H1 (cell line): ENCODE measurements around the gene NAT8L. TPM values are rescaled to one million over a fixed set of nuclear protein-coding genes. Genes with fewer than 3 reads are reported as not detected.

Source experiments
- CTCF ChIA-PET: fragments of 300-600 bp; sonication (Branson Sonifier 250); formaldehyde crosslinking; loops from one replicate; lab custom pipeline; 2021; ENCODE audit not compliant: partially characterized antibody; lab: Charles Lee
- POLR2A ChIA-PET: fragments of 300-600 bp; sonication (Branson Sonifier 250); formaldehyde crosslinking; loops from one replicate; lab custom pipeline; 2021; ENCODE audit warnings: inconsistent platforms; ENCODE audit not compliant: partially characterized antibody; lab: Charles Lee
- DNase-seq, 2 experiments: peaks; one replicate each; pipeline versions ENCODE4 v3.0.0 to v3.0.0-alpha.2; 2010 to 2022; ENCODE audit warnings: low spot score in 2 of 2, low read depth in 1 of 2, mixed read lengths in 1 of 2
- FAIRE-seq: peaks from 2 replicates; lab custom pipeline; 2011; peaks lifted over from hg19 to GRCh38; lab: Jason Lieb, UNC
- H2AFZ ChIP-seq: 2 replicates; pipeline ENCODE4 v1.8.1; 2012; ENCODE audit warnings: low read length, inconsistent platforms
- H2AK5ac ChIP-seq: 2 replicates; pipeline ENCODE4 v1.6.1; 2013; ENCODE audit warnings: low read depth, low read length
- H2BK120ac ChIP-seq: replicated peaks from 2 replicates; pipeline ENCODE3; 2013; ENCODE audit warnings: low read depth, low read length, inconsistent platforms
- H2BK12ac ChIP-seq: 2 replicates; pipeline ENCODE4 v1.6.1; 2013; ENCODE audit warnings: low read depth, low read length
- H2BK15ac ChIP-seq: 2 replicates; pipeline ENCODE4 v1.6.1; 2013; ENCODE audit warnings: low read length
- H2BK20ac ChIP-seq: 2 replicates; pipeline ENCODE4 v1.6.1; 2013; ENCODE audit warnings: low read length
- H2BK5ac ChIP-seq: 2 replicates; pipeline ENCODE4 v1.6.1; 2013; ENCODE audit warnings: low read depth, low read length
- H3K14ac ChIP-seq: 2 replicates; pipeline ENCODE4 v1.6.1; 2013; ENCODE audit warnings: inconsistent platforms; ENCODE audit not compliant: insufficient read length
- H3K18ac ChIP-seq: 2 replicates; pipeline ENCODE4 v1.6.1; 2013; ENCODE audit warnings: low read length; ENCODE audit errors: extremely low read depth
- H3K23ac ChIP-seq: 2 replicates; pipeline ENCODE4 v1.6.1; 2013; ENCODE audit warnings: inconsistent platforms; ENCODE audit not compliant: insufficient read length
- H3K23me2 ChIP-seq: 2 replicates; pipeline ENCODE4 v1.6.1; 2013; ENCODE audit warnings: low read depth, low read length
- H3K27ac ChIP-seq: 2 replicates; pipeline ENCODE4 v1.6.1; 2011; ENCODE audit warnings: low read depth, low read length, inconsistent platforms
- H3K27me3 ChIP-seq, 4 experiments: replicated peaks in 1 of 4; 1 replicate in 1 of 4; 2 replicates in 3 of 4; pipeline versions ENCODE4 v1.6.1 to v1.8.1; 2011 to 2013; ENCODE audit warnings: low read length in 3 of 4, mild to moderate bottlenecking in 3 of 4, inconsistent platforms in 2 of 4, mixed read lengths in 2 of 4, moderate library complexity in 1 of 4; ENCODE audit not compliant: control insufficient read depth in 3 of 4, insufficient read depth in 3 of 4; ENCODE audit errors: extremely low read depth in 1 of 4
- H3K36me3 ChIP-seq, 4 experiments: 2 replicates each; pipeline versions ENCODE4 v1.6.1 to v1.8.1; 2011 to 2013; ENCODE audit warnings: mild to moderate bottlenecking in 4 of 4, low read length in 3 of 4, moderate library complexity in 2 of 4, control low read depth in 1 of 4, inconsistent platforms in 1 of 4; ENCODE audit not compliant: insufficient read depth in 4 of 4, control insufficient read depth in 2 of 4
- H3K4ac ChIP-seq: replicated peaks from 2 replicates; pipeline ENCODE3; 2013; ENCODE audit warnings: low read length, low read depth, mixed read lengths, inconsistent platforms; ENCODE audit not compliant: insufficient read length
- H3K4me1 ChIP-seq, 4 experiments: replicated peaks in 1 of 4; 1 replicate in 1 of 4; 2 replicates in 3 of 4; pipeline versions ENCODE4 v1.6.1 to v1.8.1; 2011 to 2013; ENCODE audit warnings: low read length in 3 of 4, inconsistent platforms in 2 of 4, mixed read lengths in 1 of 4; ENCODE audit not compliant: insufficient read depth in 4 of 4, control insufficient read depth in 3 of 4
- H3K4me2 ChIP-seq, 2 experiments: 2 replicates each; pipeline versions ENCODE4 v1.6.1 to v1.8.1; 2011 to 2013; ENCODE audit warnings: low read depth in 2 of 2, low read length in 2 of 2, control low read depth in 1 of 2, inconsistent platforms in 1 of 2, mild to moderate bottlenecking in 1 of 2; ENCODE audit not compliant: insufficient read depth in 1 of 2
- H3K4me3 ChIP-seq, 4 experiments: fragments of 200-600, 300-600 bp in 1 of 4; sonication (generic), shearing (Covaris generic), sonication (Bioruptor Twin) in 1 of 4; 2 replicates each; pipeline versions ENCODE4 v1.5.1 to v1.8.1; 2011 to 2016; ENCODE audit warnings: low read length in 4 of 4, low read depth in 3 of 4, control low read depth in 2 of 4, inconsistent platforms in 2 of 4, mild to moderate bottlenecking in 2 of 4, mixed read lengths in 1 of 4, moderate library complexity in 1 of 4; ENCODE audit not compliant: insufficient read depth in 2 of 4; ENCODE audit errors: extremely low read depth in 1 of 4
- H3K56ac ChIP-seq: replicated peaks from 2 replicates; pipeline ENCODE3; 2013; ENCODE audit warnings: low read depth, mild to moderate bottlenecking, mixed read lengths, low read length, inconsistent platforms; ENCODE audit not compliant: insufficient read length
- H3K79me1 ChIP-seq: 2 replicates; pipeline ENCODE4 v1.6.1; 2013; ENCODE audit warnings: low read depth, low read length, control low read depth
- H3K79me2 ChIP-seq, 2 experiments: 2 replicates each; pipeline versions ENCODE4 v1.6.1 to v1.8.1; 2012 to 2013; ENCODE audit warnings: low read length in 2 of 2, mild to moderate bottlenecking in 2 of 2, inconsistent platforms in 1 of 2; ENCODE audit not compliant: insufficient read depth in 2 of 2, control insufficient read depth in 1 of 2
- H3K9ac ChIP-seq, 4 experiments: replicated peaks in 1 of 4; 1 replicate in 1 of 4; 2 replicates in 3 of 4; pipeline versions ENCODE4 v1.6.1 to v1.8.1; 2011 to 2013; ENCODE audit warnings: low read depth in 3 of 4, low read length in 3 of 4, control low read depth in 2 of 4, mild to moderate bottlenecking in 2 of 4, moderate library complexity in 2 of 4, inconsistent platforms in 1 of 4; ENCODE audit errors: extremely low read depth in 1 of 4
- H3K9me3 ChIP-seq, 2 experiments: 2 replicates each; pipeline versions ENCODE4 v1.6.1 to v1.8.1; 2012 to 2013; ENCODE audit warnings: mild to moderate bottlenecking in 2 of 2, moderate library complexity in 2 of 2, control low read depth in 1 of 2, inconsistent platforms in 1 of 2, low read depth in 1 of 2, low read length in 1 of 2, mixed read lengths in 1 of 2; ENCODE audit not compliant: insufficient read depth in 2 of 2
- H4K20me1 ChIP-seq, 2 experiments: replicated peaks in 1 of 2; 2 replicates each; pipeline versions ENCODE3 to v1.8.1; 2011 to 2013; ENCODE audit warnings: inconsistent platforms in 2 of 2, low read length in 2 of 2, mild to moderate bottlenecking in 1 of 2; ENCODE audit not compliant: insufficient read depth in 2 of 2, control insufficient read depth in 1 of 2
- H4K5ac ChIP-seq: 2 replicates; pipeline ENCODE4 v1.6.1; 2013; ENCODE audit warnings: low read length, low read depth, mixed read lengths, inconsistent platforms; ENCODE audit not compliant: insufficient read length
- H4K8ac ChIP-seq: 2 replicates; pipeline ENCODE4 v1.8.0; 2013; ENCODE audit warnings: mild to moderate bottlenecking, moderate library complexity, low read length, inconsistent platforms; ENCODE audit not compliant: insufficient read depth; ENCODE audit errors: extremely low read depth
- H4K91ac ChIP-seq: replicated peaks from 2 replicates; pipeline ENCODE3; 2013; ENCODE audit warnings: low read length, mixed read lengths, inconsistent platforms; ENCODE audit not compliant: insufficient read length
- CBX5 ChIP-seq: fragments of 300-800, 300-1000 bp; sonication (generic); IDR thresholded peaks from 2 replicates; pipeline ENCODE4 v1.7.1; 2016; ENCODE audit warnings: antibody characterized with exemption, low read length, low read depth
- CHD2 ChIP-seq: IDR thresholded peaks from 2 replicates; pipeline ENCODE4 v1.6.1; 2012; ENCODE audit warnings: low read length, improper control_type of control experiment
- JUND ChIP-seq: IDR thresholded peaks from 2 replicates; pipeline ENCODE4 v1.6.1; 2011; ENCODE audit warnings: mild to moderate bottlenecking, improper control_type of control experiment, low read length
- KDM4A ChIP-seq: IDR thresholded peaks from one replicate; pipeline ENCODE4 v1.7.1; 2012; ENCODE audit warnings: low read depth, mild to moderate bottlenecking, moderate library complexity, low read length, inconsistent platforms; ENCODE audit not compliant: severe bottlenecking
- POLR2A ChIP-seq, 2 experiments: IDR thresholded peaks; 1 replicate in 1 of 2; 2 replicates in 1 of 2; pipeline ENCODE4 v1.6.1; 2011; ENCODE audit warnings: low read depth in 2 of 2, low read length in 2 of 2, mild to moderate bottlenecking in 2 of 2; ENCODE audit errors: control extremely low read depth in 1 of 2
- SRF ChIP-seq: IDR thresholded peaks from 2 replicates; pipeline ENCODE4 v1.6.1; 2011; ENCODE audit warnings: mild to moderate bottlenecking, low read depth, low read length, moderate library complexity
- SUZ12 ChIP-seq: fragments of 200-600 bp; sonication (generic); IDR thresholded peaks from 2 replicates; pipeline ENCODE4 v1.6.1; 2012; ENCODE audit warnings: mild to moderate bottlenecking, inconsistent platforms, low read length, moderate library complexity, mixed read lengths
- ZNF274 ChIP-seq: IDR thresholded peaks from 2 replicates; pipeline ENCODE4 v1.7.0; 2012; ENCODE audit warnings: low read length, borderline replicate concordance; ENCODE audit errors: extremely low read depth
- WGBS, 2 experiments: shearing (Covaris generic) in 1 of 2; methylation state at CpG; one replicate each; pipeline versions ENCODE4 v1.1.6 to v1.1.7; 2013 to 2015; ENCODE audit warnings: low lambda C conversion rate in 2 of 2, mixed read lengths in 2 of 2, inconsistent platforms in 1 of 2, low coverage in 1 of 2, missing lambda C conversion rate in 1 of 2; ENCODE audit not compliant: insufficient replicate concordance in 2 of 2, insufficient coverage in 1 of 2, insufficient read length in 1 of 2; ENCODE audit errors: extremely low coverage in 1 of 2, missing lambda C conversion rate in 1 of 2; 5-methylcytosine and 5-hydroxymethylcytosine counted together
- polyA plus RNA-seq, 7 experiments: library from polyadenylated mRNA; depleted of rRNA in 3 of 7; stranded (reverse) in 5 of 7; unstranded in 2 of 7; fragments of >200 nt in 5 of 7; fragments of 200-250 nt in 2 of 7; gene quantifications; 1 replicate in 5 of 7; 2 replicates in 1 of 7; 4 replicates in 1 of 7; pipeline versions ENCODE4 v1.2.1 to v1.2.3, GENCODE V29; 2011 to 2013; ENCODE audit warnings: missing spikeins in 2 of 7, mixed read lengths in 2 of 7
- total RNA-seq: library from RNA; stranded (reverse); fragmentation: NEBNext Ultra II Directional; extraction: Animal tissue kit (Norgen Biotek cat#: 25700); gene quantifications from 2 replicates; pipeline ENCODE4 v1.2.1, GENCODE V29; 2021
- TF ChIP-seq, protein P1 (sequence below): IDR thresholded peaks from 2 replicates; pipeline ENCODE4 v1.6.1; 2012; ENCODE audit warnings: low read length, inconsistent platforms
- TF ChIP-seq, protein P2 (sequence below): IDR thresholded peaks from 2 replicates; pipeline ENCODE4 v1.6.1; 2012; ENCODE audit warnings: inconsistent platforms

The NAT8L gene
- total and polyA plus RNA-seq, 2 of the 8 experiments (the other 6 are each of a cell fraction or from before 2014, with no cell fraction given): 10.8 TPM

DNA sequence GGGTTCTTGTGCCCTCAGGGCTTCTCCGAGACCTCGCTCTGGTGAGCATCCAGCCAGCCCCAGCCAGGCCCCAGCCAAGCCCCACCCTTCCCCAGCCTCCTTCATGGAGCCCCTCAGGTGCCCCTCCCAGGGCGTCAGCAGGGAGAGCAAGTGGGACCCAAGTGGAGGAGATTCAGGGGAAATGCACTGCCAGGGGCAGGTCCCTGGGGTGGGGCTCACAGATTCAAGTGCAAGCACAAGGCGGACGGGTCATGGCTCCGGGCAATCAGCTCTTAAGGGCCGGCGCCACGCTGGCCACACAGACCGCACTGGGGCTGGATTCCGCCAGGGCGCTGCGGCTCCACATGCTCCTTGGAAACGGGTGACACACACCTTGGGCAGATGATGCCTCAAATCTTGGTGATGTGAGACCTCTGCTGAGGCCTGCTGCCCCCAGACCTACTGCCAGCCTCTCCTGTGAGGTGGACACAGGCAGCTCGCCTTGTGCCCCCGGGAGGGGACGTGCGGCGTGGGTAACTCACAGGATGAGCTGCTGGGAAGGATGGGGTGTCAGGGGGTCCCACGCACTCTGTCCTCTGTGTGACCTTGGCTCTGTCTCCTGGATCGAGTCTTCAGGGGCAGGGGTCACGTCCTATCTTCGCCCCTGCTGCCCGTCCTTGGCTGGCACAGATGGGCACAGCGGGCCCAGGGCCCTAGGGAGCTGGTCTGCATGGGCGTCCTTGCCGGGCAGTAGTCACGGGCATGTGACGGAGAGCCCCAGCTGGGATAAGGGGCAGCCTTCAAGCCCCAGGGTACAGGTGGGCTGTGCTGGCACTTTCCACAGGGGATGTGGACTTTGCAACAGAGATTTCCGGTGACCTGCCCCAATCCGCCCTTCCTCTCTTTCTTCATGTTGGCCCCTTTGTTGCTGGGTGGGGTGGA lies 17.1 kb downstream of the NAT8L start:
- Histone ChIP-seq H3K23ac (no peak overlapping the region), H2BK120ac (no peak overlapping the region), H2AFZ (no peak overlapping the region), H2BK20ac (no peak overlapping the region), H4K5ac (no peak overlapping the region), H3K56ac (no peak overlapping the region), H2BK15ac (no peak overlapping the region), H4K91ac (no peak overlapping the region), H2BK5ac (no peak overlapping the region), H3K36me3 (no peaks in the 10 kb centered on the region), H3K23me2 (no peaks in the 10 kb centered on the region), H3K27ac (no peak overlapping the region; the same call in 1 of the 2 replicates), H3K9me3 (no peaks in the 10 kb centered on the region), H3K14ac (no peak overlapping the region), H3K27me3 (no peaks in the 10 kb centered on the region), H2AK5ac (no peak overlapping the region), H2BK12ac (no peak overlapping the region), H3K18ac (no peak overlapping the region), H4K8ac (no peak overlapping the region), H3K79me1 (no peaks in the 10 kb centered on the region), H3K4me3 (no peak overlapping the region), H3K4me2 (no peak overlapping the region), H3K79me2 (no peaks in the 10 kb centered on the region), H3K4ac (no peak overlapping the region), H3K4me1 (peaks cover 0 to 10% (median 7%) of the 10 kb centered on the region in 4 experiments; a peak in 6 of 7 replicates), H3K9ac (no peak overlapping the region), H4K20me1 (peaks cover 0 to 5% of the 10 kb centered on the region in 2 experiments)
- peak in 1 of 2 experiments; percentile 45 for DNase-seq
- 94% methylated on average over 29 of the region's 31 CpGs; no CpG with 5 or more reads in 1 of the 2 experiments for WGBS, 2 experiments
- POLR2A ChIA-PET: no interaction called here
- CTCF ChIA-PET: interaction anchor here (0.6 to 1.1 kb wide), 3 partner anchors 23 to 102 kb away, joined by 3 read pairs; no protein-coding TSS in a partner anchor
- no peak for FAIRE-seq
- no peak for TF ChIP-seq SUZ12
- TF ChIP-seq CHD2: no peak
- TF ChIP-seq, protein P1, sequence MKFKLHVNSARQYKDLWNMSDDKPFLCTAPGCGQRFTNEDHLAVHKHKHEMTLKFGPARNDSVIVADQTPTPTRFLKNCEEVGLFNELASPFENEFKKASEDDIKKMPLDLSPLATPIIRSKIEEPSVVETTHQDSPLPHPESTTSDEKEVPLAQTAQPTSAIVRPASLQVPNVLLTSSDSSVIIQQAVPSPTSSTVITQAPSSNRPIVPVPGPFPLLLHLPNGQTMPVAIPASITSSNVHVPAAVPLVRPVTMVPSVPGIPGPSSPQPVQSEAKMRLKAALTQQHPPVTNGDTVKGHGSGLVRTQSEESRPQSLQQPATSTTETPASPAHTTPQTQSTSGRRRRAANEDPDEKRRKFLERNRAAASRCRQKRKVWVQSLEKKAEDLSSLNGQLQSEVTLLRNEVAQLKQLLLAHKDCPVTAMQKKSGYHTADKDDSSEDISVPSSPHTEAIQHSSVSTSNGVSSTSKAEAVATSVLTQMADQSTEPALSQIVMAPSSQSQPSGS: no peak
- TF ChIP-seq, protein P2, sequence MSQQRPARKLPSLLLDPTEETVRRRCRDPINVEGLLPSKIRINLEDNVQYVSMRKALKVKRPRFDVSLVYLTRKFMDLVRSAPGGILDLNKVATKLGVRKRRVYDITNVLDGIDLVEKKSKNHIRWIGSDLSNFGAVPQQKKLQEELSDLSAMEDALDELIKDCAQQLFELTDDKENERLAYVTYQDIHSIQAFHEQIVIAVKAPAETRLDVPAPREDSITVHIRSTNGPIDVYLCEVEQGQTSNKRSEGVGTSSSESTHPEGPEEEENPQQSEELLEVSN: no peak
- TF ChIP-seq POLR2A (IDR thresholded peaks at IDR 0.05; ENCODE audit: control extremely low read depth in 1 of 2, low read depth in 2 of 2, low read length in 2 of 2): no peak
- TF ChIP-seq KDM4A: no peak
- TF ChIP-seq ZNF274: no peak
- no peak for TF ChIP-seq CBX5
- no peak for TF ChIP-seq JUND
- TF ChIP-seq SRF: no peak
